HepG2 (cell line): ENCODE data around the gene TMEM114. TPM values are rescaled to one million over a fixed set of nuclear protein-coding genes. Genes with fewer than 3 reads are reported as not detected.
A peak's percentile ranks its signal among the peaks of the same experiment; 100 is the strongest.

Experiments used
- ELF3 ChIP-seq: IDR thresholded peaks from 2 replicates; pipeline ENCODE4 v1.6.1; 2016; ENCODE audit warnings: missing genetic modification reagents, missing compliant biosample characterization
- KDM4B ChIP-seq: sonication (generic); formaldehyde crosslinking; IDR thresholded peaks from 2 replicates; pipeline ENCODE4 v1.4.0; 2020; ENCODE audit warnings: missing genetic modification reagents
- LRRFIP1 ChIP-seq: sonication (generic); formaldehyde crosslinking; conservative IDR thresholded peaks from 2 replicates; pipeline ENCODE4 v1.4.0; 2020; ENCODE audit warnings: missing genetic modification reagents
- PAX8 ChIP-seq: sonication (generic); formaldehyde crosslinking; IDR thresholded peaks from 2 replicates; pipeline ENCODE4 v1.8.0; 2022; ENCODE audit warnings: mild to moderate bottlenecking, missing genetic modification reagents, borderline replicate concordance
- SIX1 ChIP-seq: sonication (generic); formaldehyde crosslinking; IDR thresholded peaks from 2 replicates; pipeline ENCODE4 v1.4.0; 2020; ENCODE audit warnings: missing genetic modification reagents, borderline replicate concordance
- TFAP4 ChIP-seq: sonication (generic); IDR thresholded peaks from 2 replicates; pipeline ENCODE4 v1.6.1; 2016; ENCODE audit warnings: low read depth, borderline replicate concordance
- ZKSCAN8 ChIP-seq: IDR thresholded peaks from 2 replicates; pipeline ENCODE4 v1.6.1; 2016; ENCODE audit warnings: borderline replicate concordance, missing genetic modification reagents, missing compliant biosample characterization
- ZNF3 ChIP-seq: IDR thresholded peaks from 2 replicates; pipeline ENCODE4 v1.7.0; 2017; ENCODE audit warnings: inconsistent platforms
- ZNF556 ChIP-seq: sonication (generic); formaldehyde crosslinking; IDR thresholded peaks from 2 replicates; pipeline ENCODE4 v1.4.0; 2020; ENCODE audit warnings: mild to moderate bottlenecking, missing genetic modification reagents, borderline replicate concordance
- polyA plus RNA-seq, 8 experiments: library from polyadenylated mRNA; depleted of rRNA in 3 of 8; stranded (reverse) in 7 of 8; unstranded in 1 of 8; fragments of >200 nt; fragmentation: Illumina TruSeq in 4 of 8; extraction: Trizol in 4 of 8; gene quantifications; 2 replicates each; pipeline versions ENCODE4 v1.2.1 to v1.2.3, GENCODE V29; 2011 to 2016; ENCODE audit warnings: low read depth in 4 of 8, missing spikeins in 1 of 8, mixed read lengths in 1 of 8; ENCODE audit not compliant: insufficient read depth in 1 of 8
- total RNA-seq, 5 experiments: library from RNA; depleted of rRNA; stranded (reverse); fragments of >200 nt; fragmentation: Illumina TruSeq; extraction: Trizol; gene quantifications; 2 replicates each; pipeline ENCODE4 v1.2.3, GENCODE V29; 2016; ENCODE audit warnings: low read depth in 1 of 5
- TF ChIP-seq, protein P1 (sequence below): sonication (generic); formaldehyde crosslinking; IDR thresholded peaks from 2 replicates; pipeline ENCODE4 v1.5.1; 2020; ENCODE audit warnings: mild to moderate bottlenecking, missing genetic modification reagents, moderate library complexity

The TMEM114 gene
- total and polyA plus RNA-seq, 2 of the 13 experiments (the other 11 are each of a cell fraction or from before 2014, with no cell fraction given) = not detected

DNA sequence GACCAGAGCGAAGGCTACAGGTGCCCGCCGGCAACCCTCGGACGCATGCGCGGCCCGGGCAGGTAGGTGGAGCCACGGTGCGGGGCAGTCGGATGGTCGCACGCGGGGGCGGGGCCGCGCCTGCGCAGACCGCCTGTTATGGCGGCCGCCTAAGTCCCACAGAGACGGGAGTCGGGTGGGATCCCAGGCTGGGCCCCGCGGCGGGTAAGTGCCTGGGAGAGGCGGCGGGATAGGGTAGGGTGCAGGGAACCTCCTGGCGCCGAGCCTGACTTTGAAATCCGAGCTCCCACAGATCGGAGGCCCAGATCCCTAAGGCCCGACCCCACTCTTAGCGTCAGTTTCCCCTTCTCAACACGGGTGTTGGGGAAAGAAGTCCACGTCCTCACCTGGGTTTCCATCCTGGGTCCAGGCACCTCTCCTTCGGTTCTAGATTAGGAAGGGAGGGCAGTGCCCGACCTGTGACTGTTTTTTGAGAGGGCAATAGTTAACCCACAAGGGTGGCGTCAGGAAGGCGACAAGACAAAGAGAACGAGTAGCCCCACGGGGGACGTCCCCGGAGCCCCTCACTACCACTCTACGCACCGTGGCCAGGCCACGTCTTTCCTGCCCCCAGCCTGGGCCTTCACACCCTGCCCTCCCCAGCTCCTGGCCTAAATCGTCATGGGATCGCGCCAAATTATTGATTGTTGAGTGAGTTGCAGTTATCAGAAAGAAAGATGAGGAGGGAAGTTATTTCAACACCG is 31.4 kb upstream of the TMEM114 start, which contains the start of gene METTL22 (continued):
- TF ChIP-seq LRRFIP1 (CRISPR knock-in tag) = no peak
- 0 out of 2 replicates have a peak, but pooled peaks have one; percentile 33 for TF ChIP-seq SIX1 (CRISPR knock-in tag)
- peak; percentile 74; the same call in 1 of the 2 replicates for TF ChIP-seq KDM4B (CRISPR knock-in tag)
- no peak for TF ChIP-seq TFAP4
- peak; percentile 79 for TF ChIP-seq ELF3 (CRISPR knock-in tag)
- TF ChIP-seq PAX8 (CRISPR knock-in tag) = 0 out of 2 replicates have a peak, but pooled peaks have one; percentile 58
- TF ChIP-seq ZNF3 (CRISPR knock-in tag) = peak; percentile 15; the same call in 1 of the 2 replicates
- TF ChIP-seq, protein P1, sequence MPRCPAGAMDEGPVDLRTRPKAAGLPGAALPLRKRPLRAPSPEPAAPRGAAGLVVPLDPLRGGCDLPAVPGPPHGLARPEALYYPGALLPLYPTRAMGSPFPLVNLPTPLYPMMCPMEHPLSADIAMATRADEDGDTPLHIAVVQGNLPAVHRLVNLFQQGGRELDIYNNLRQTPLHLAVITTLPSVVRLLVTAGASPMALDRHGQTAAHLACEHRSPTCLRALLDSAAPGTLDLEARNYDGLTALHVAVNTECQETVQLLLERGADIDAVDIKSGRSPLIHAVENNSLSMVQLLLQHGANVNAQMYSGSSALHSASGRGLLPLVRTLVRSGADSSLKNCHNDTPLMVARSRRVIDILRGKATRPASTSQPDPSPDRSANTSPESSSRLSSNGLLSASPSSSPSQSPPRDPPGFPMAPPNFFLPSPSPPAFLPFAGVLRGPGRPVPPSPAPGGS (CRISPR knock-in tag) = peak; percentile 95
- no peak for TF ChIP-seq ZNF556 (CRISPR knock-in tag)
- TF ChIP-seq ZKSCAN8 (CRISPR knock-in tag) = no peak; the same call in 1 of the 2 replicates
